Calu3 (cell line): ENCODE measurements around the gene CRPPA. TPM values are rescaled to one million over a fixed set of nuclear protein-coding genes. Genes with fewer than 3 reads are reported as not detected.
"Not testable (repeated sequence)": the region's sequence is repeated elsewhere in the genome, so short reads cannot be mapped to it uniquely, and the experiment has no call there.

Experiments used
- BruUV-seq: library from RNA; stranded (reverse); fragments of 400-500 nt; replicated peaks from 2 replicates; lab custom pipeline; 2021; lab: Mats Ljungman, UMichigan
- CTCF ChIA-PET: fragments of 300-600 bp; sonication (Branson Sonifier 250); formaldehyde crosslinking; loops from one replicate; lab custom pipeline; 2022; ENCODE audit warnings: antibody characterized with exemption; lab: Charles Lee
- DNase-seq: peaks from one replicate; pipeline ENCODE4 v3.0.0; 2022
- H3K27ac Mint-ChIP-seq: one replicate; pipeline ENCODE4 v1.8.0; 2022; ENCODE audit warnings: mixed read lengths; ENCODE audit not compliant: unreplicated experiment
- H3K27me3 Mint-ChIP-seq: one replicate; pipeline ENCODE4 v1.8.0; 2022; ENCODE audit warnings: mixed read lengths; ENCODE audit not compliant: unreplicated experiment
- H3K36me3 Mint-ChIP-seq: one replicate; pipeline ENCODE4 v1.8.0; 2022; ENCODE audit warnings: mild to moderate bottlenecking, moderate library complexity, mixed read lengths; ENCODE audit not compliant: insufficient read depth, unreplicated experiment
- H3K4me1 Mint-ChIP-seq: one replicate; pipeline ENCODE4 v1.8.0; 2022; ENCODE audit warnings: mild to moderate bottlenecking, low read depth, mixed read lengths; ENCODE audit not compliant: unreplicated experiment
- H3K4me3 Mint-ChIP-seq: one replicate; pipeline ENCODE4 v1.8.0; 2022; ENCODE audit warnings: mild to moderate bottlenecking, low read depth, moderate library complexity, mixed read lengths; ENCODE audit not compliant: unreplicated experiment
- H3K9me3 Mint-ChIP-seq: one replicate; pipeline ENCODE4 v1.8.0; 2022; ENCODE audit warnings: low read depth, mixed read lengths; ENCODE audit not compliant: unreplicated experiment
- CTCF ChIP-seq: fragments of 200-600 bp; IDR thresholded peaks from one replicate; pipeline ENCODE4 v1.8.0; 2022; ENCODE audit warnings: antibody characterized with exemption; ENCODE audit not compliant: unreplicated experiment
- intact Hi-C: fragments of 100-400 bp; cut with micrococcal nuclease; formaldehyde crosslinking; loops from one replicate; pipeline ENCODE4 v1.10.0; 2022; ENCODE audit not compliant: unreplicated experiment
- total RNA-seq: library from RNA; stranded (reverse); gene quantifications from 2 replicates; pipeline ENCODE4 v1.2.3, GENCODE V29; 2022

The CRPPA gene
- total RNA-seq, 1 experiment from 2014 or later = 7.5 TPM

DNA sequence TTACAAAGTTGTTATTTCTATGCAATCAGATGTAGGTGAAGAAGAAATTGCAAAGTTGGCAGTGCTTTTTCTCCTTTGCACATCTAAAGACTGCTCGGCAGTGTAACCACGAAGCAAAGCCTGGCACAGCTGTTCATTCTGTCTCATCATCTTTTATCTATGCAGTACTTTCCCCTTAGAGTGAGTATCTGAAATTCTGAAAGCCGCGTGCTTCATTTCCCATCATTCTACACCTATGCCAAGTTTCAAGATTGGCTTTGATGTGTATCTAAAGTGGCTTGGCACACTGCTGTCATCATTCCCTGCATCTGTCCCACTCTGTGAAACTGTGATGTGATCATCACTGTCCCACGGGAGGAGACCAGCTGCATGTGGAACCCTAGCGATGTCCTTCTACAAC is 29.0 kb upstream of the CRPPA start:
- Mint-ChIP-seq H3K9me3 (no peaks in the 10 kb centered on the region), H3K36me3 (no peaks in the 10 kb centered on the region), H3K27me3 (no peaks in the 10 kb centered on the region), H3K27ac (no peak overlapping the region), H3K4me3 (no peak overlapping the region), H3K4me1 (peaks cover 25% of the 10 kb centered on the region)
- BruUV-seq = no TSS peak
- intact Hi-C loops = no loop called here
- no peak for TF ChIP-seq CTCF
- DNase-seq = no peak
- CTCF ChIA-PET = interaction anchor here (0.8 kb wide), 1 partner anchor 14 kb away, joined by 3 read pairs; no protein-coding TSS in a partner anchor

DNA sequence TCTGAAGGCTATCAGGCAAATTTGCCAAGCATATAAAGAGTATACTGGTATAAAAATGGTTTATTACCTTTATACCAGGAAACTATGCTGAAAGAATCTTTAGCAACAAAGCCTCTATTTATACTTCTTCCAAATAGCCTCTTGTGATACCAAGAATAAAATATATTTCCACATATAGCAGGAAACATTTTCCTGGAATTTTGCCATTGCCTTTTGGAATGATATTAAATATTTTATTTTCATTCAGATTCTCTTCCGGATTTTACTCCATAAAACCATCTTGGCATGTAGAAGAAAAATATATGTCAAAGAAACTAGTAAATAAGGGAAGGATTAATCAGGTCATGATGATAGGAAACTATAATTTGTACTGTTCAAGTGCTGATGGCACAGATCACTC is 26.5 kb upstream of the CRPPA start:
- CTCF ChIA-PET = interaction anchor here (0.9 kb wide), 1 partner anchor 102 kb away, joined by 3 read pairs; no protein-coding TSS in a partner anchor
- H3K36me3 Mint-ChIP-seq = no peaks in the 10 kb centered on the region
- no TSS peak for BruUV-seq
- no peak overlapping the region for H3K27ac Mint-ChIP-seq
- no peak for TF ChIP-seq CTCF
- peaks cover 25% of the 10 kb centered on the region for H3K4me1 Mint-ChIP-seq
- no peaks in the 10 kb centered on the region for H3K9me3 Mint-ChIP-seq
- no peak overlapping the region for H3K4me3 Mint-ChIP-seq
- H3K27me3 Mint-ChIP-seq = no peaks in the 10 kb centered on the region
- DNase-seq = no peak
- intact Hi-C loops = loop anchor here (1.0 kb wide), 1 partner anchor 20 kb away; no protein-coding TSS in a partner anchor

DNA sequence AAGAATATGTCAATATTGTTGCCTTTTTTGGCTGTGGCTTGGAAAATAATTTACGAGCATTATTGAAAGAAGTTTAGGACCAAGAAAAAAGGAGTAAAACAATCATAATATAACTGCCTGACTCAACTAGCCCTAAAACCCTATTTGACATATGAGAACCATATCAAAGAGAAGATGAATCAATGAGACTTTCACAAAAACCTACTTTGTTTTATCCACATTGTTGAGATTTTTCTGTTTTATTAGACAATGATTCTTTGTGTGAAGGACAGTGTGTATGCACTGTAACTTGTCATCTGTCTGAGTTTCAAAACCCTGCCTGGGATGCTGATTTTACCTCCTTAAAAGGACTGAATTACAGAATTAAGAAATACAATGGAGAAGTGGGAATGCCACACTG is 25.2 kb upstream of the CRPPA start:
- H3K27ac Mint-ChIP-seq = no peak overlapping the region
- no peaks in the 10 kb centered on the region for H3K36me3 Mint-ChIP-seq
- H3K9me3 Mint-ChIP-seq = no peaks in the 10 kb centered on the region
- no peak for TF ChIP-seq CTCF
- H3K4me3 Mint-ChIP-seq = no peak overlapping the region
- DNase-seq = no peak
- CTCF ChIA-PET = no interaction called here
- H3K4me1 Mint-ChIP-seq = peaks cover 25% of the 10 kb centered on the region
- BruUV-seq = no TSS peak
- H3K27me3 Mint-ChIP-seq = no peaks in the 10 kb centered on the region
- intact Hi-C loops = no loop called here

- not testable (repeated sequence) for H3K27ac Mint-ChIP-seq
Observed at GRCh38 chr7:16443871-16444270, 22.5 kb upstream of the CRPPA start.

GRCh38 chr7:16438988-16439387 is 17.6 kb upstream of the CRPPA start:
- intact Hi-C loops = loop anchor here (10.0 kb wide), 1 partner anchor 246 kb away; no protein-coding TSS in a partner anchor
- Mint-ChIP-seq H3K27me3 (no peaks in the 10 kb centered on the region), H3K4me1 (peaks cover 9% of the 10 kb centered on the region), H3K4me3 (no peak overlapping the region), H3K36me3 (no peaks in the 10 kb centered on the region), H3K27ac (no peak overlapping the region), H3K9me3 (no peaks in the 10 kb centered on the region)
- CTCF ChIA-PET = interaction anchor here (0.6 kb wide), 1 partner anchor 482 kb away, joined by 3 read pairs; no protein-coding TSS in a partner anchor
- no TSS peak for BruUV-seq
- no peak for TF ChIP-seq CTCF
- DNase-seq = no peak

More at GRCh38 chr7:16443871-16444270, 22.5 kb upstream of the CRPPA start:
- BruUV-seq, intact Hi-C loops, DNase-seq, H3K27me3 Mint-ChIP-seq, H3K4me3 Mint-ChIP-seq, H3K9me3 Mint-ChIP-seq, H3K36me3 Mint-ChIP-seq: not testable (repeated sequence)
- CTCF ChIA-PET = interaction anchor here (1.5 kb wide), 1 partner anchor 15 kb away, joined by 4 read pairs; no protein-coding TSS in a partner anchor
- H3K4me1 Mint-ChIP-seq = peaks cover 14% of the 10 kb centered on the region
